Prostate gland (tissue), 2 donors: ENCODE results near the gene CRAT. TPM values are rescaled to one million over a fixed set of nuclear protein-coding genes. Genes with fewer than 3 reads are reported as not detected.

Experiments used
- DNase-seq: peaks from one replicate; pipeline ENCODE4 v3.0.0-alpha.2; 2019; ENCODE audit warnings: low spot score
- H3K27ac ChIP-seq, 2 donors: fragments of 200-600 bp; sonication (generic); 2 replicates each; pipeline ENCODE4 v1.5.1; 2017 to 2019
- H3K27me3 ChIP-seq: fragments of 200-600 bp; sonication (generic); replicated peaks from 2 replicates; pipeline ENCODE4 v1.5.1; 2019; ENCODE audit not compliant: insufficient read depth
- H3K36me3 ChIP-seq, 2 donors: fragments of 200-600 bp; sonication (generic); 1 replicate in 1 of 2; 2 replicates in 1 of 2; pipeline versions ENCODE4 v1.5.1 to v1.8.1; 2017 to 2019
- H3K4me1 ChIP-seq: fragments of 200-600 bp; sonication (generic); replicated peaks from 2 replicates; pipeline ENCODE4 v1.5.1; 2019
- H3K4me3 ChIP-seq, 2 donors: fragments of 200-600 bp; sonication (generic); 2 replicates each; pipeline ENCODE4 v1.5.1; 2017 to 2019
- H3K9me3 ChIP-seq: fragments of 200-600 bp; sonication (generic); 2 replicates; pipeline ENCODE4 v1.5.1; 2017
- POLR2A ChIP-seq: fragments of 450-650 bp; IDR thresholded peaks from one replicate; pipeline ENCODE4 v1.6.1; 2016; ENCODE audit warnings: antibody characterized with exemption, mild to moderate bottlenecking
- POLR2AphosphoS5 ChIP-seq: sonication (generic); formaldehyde crosslinking; IDR thresholded peaks from one replicate; pipeline ENCODE4 v1.6.1; 2017; ENCODE audit warnings: antibody characterized with exemption
- WGBS: methylation state at CpG from one replicate; pipeline ENCODE4 v1.1.5; 2018; 5-methylcytosine and 5-hydroxymethylcytosine counted together
- intact Hi-C: fragments of 100-400 bp; cut with DNase I; formaldehyde crosslinking; loops from one replicate; pipeline ENCODE4 v1.14.2; 2022
- total RNA-seq, 2 donors: library from RNA; depleted of rRNA; stranded (reverse); fragments of >200 nt; gene quantifications; one replicate each; pipeline ENCODE4 v1.1.0, GENCODE V29; 2016
- TF ChIP-seq, protein P1 (sequence below), 4 experiments: fragments of 200-600 bp in 2 of 4; fragments of 450-650 bp in 2 of 4; sonication (generic) in 2 of 4; IDR thresholded peaks; 1 replicate in 3 of 4; 2 replicates in 1 of 4; pipeline ENCODE4 v1.5.1; 2016 to 2019; ENCODE audit warnings: antibody characterized with exemption in 4 of 4, mild to moderate bottlenecking in 2 of 4, moderate library complexity in 2 of 4

The CRAT gene
- total RNA-seq, 2 donors from 2014 or later, result 59.8 to 98.3 TPM

DNA sequence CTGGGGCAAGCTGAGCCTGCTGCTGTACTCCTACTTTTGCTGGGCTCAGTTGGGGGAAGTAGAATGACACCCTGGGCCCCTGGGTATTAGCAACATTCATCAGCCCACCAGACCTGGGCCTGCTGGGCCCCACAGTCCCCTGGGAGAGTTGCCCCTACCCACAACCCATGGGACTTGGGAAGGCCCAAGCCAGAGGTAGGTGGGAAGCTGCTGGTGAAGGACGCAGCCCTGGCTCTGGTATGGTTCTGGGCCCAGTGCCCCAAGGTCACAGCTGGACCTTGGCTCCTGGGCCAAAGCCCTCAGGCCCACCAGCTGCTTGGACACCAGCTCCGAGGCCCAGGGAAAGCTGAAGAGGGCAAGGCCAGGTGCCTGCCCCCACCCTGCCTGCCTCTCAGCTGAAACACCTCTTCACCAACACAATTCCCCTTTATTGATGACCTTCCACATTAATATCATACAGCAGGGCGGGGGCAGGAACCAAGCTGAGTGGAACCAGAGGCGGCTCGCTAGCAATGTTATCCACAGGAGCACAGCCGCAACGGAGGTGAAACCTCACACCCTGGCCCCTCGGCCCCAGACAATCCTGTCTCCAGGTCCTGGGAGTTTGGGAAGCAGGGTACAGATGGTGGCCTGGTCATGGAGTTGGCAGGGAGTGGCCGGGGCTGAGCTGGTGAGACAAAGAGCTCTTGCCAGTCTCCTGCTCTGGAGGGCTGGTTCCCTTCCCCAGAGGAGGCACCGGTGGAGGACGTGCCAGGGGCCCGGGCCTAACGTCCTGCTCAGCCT, 16.0 kb downstream of the CRAT start:
- H3K4me3 ChIP-seq, result no peak overlapping the region
- no peaks in the 10 kb centered on the region for H3K27me3 ChIP-seq
- no peaks in the 10 kb centered on the region for H3K9me3 ChIP-seq
- TF ChIP-seq POLR2A (no peak), POLR2AphosphoS5 (no peak)
- TF ChIP-seq, protein P1, sequence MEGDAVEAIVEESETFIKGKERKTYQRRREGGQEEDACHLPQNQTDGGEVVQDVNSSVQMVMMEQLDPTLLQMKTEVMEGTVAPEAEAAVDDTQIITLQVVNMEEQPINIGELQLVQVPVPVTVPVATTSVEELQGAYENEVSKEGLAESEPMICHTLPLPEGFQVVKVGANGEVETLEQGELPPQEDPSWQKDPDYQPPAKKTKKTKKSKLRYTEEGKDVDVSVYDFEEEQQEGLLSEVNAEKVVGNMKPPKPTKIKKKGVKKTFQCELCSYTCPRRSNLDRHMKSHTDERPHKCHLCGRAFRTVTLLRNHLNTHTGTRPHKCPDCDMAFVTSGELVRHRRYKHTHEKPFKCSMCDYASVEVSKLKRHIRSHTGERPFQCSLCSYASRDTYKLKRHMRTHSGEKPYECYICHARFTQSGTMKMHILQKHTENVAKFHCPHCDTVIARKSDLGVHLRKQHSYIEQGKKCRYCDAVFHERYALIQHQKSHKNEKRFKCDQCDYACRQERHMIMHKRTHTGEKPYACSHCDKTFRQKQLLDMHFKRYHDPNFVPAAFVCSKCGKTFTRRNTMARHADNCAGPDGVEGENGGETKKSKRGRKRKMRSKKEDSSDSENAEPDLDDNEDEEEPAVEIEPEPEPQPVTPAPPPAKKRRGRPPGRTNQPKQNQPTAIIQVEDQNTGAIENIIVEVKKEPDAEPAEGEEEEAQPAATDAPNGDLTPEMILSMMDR (IDR thresholded peaks at IDR 0.05), result no peak
- peaks cover 0 to 7% of the 10 kb centered on the region in 2 donors for H3K36me3 ChIP-seq
- WGBS, result 92% methylated on average over 13 of the region's 13 CpGs
- no peak overlapping the region for H3K27ac ChIP-seq
- no peaks in the 10 kb centered on the region for H3K4me1 ChIP-seq
- DNase-seq, result no peak
- intact Hi-C loops, result no loop called here

DNA sequence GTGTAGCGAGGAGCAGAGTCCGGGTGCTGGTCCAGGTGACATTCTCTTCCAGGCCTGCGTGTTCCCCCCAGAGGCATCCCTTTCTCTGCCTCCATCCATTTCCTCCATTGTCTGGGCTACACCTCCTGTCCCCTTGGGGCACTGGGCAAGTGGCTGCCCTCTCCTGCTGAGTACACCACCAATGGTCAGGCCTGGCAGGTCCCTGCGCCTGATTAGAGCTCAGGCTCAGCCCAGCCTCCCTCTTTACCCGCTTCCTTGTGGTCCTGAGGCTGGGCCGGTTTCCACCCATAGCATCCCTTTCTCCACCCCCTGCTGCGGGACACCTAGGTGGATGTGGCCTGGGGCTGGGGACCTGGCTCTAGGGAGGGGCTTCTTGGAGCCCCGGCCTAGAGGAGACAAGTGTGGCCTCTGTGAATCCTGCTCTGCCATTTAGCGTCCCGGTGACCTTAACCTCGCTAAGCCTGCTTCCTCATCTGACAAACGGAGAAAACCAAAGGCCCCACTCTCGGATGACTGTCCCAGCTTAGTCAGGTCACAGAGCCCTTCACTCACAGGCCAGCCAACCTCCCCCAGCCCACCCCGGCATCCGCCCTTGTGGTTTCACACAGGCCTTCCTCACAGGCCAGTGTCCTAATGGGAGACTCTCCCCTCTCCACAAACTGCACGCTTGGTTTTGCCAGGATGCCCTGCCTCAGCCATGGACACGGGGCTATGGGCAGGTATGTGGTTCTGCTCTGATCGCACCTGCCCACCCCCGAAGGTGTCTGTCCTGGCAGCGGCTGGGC, 16.8 kb downstream of the CRAT start:
- Histone ChIP-seq H3K9me3 (no peaks in the 10 kb centered on the region), H3K4me1 (no peaks in the 10 kb centered on the region), H3K27me3 (no peaks in the 10 kb centered on the region), H3K4me3 (no peak overlapping the region), H3K27ac (no peak overlapping the region), H3K36me3 (peaks cover 0 to 7% of the 10 kb centered on the region in 2 donors)
- no peak for TF ChIP-seq POLR2AphosphoS5
- TF ChIP-seq, protein P1 (IDR thresholded peaks at IDR 0.05), result no peak
- TF ChIP-seq POLR2A, result no peak
- intact Hi-C loops, result no loop called here
- 74% methylated on average over 20 of the region's 20 CpGs for WGBS
- no peak for DNase-seq

DNA sequence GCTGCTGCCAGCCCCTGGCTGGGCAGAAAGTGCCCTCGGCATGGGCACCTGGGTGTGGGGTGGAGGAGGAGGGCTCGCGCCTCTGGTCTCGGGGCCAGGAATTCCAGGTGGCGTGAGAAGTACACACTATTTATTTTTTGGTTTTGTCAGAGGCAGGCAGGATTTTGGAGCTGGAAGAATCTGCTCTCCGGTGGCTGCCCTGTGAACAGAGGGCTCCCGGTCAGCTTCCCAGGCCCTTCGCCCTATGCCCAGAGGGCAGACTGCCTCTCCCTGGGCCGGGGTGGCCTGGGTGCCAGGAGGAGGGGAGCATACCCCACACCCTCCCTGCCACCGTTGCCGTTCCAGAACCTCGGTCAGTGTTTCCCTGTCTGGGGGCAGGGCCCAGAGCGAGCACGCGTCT, 21.3 kb downstream of the CRAT start:
- no peak for DNase-seq
- Histone ChIP-seq H3K36me3 (peaks cover 2 to 8% of the 10 kb centered on the region in 2 donors), H3K27ac (no peak overlapping the region), H3K4me3 (no peak overlapping the region), H3K4me1 (no peaks in the 10 kb centered on the region), H3K27me3 (no peaks in the 10 kb centered on the region), H3K9me3 (no peaks in the 10 kb centered on the region)
- WGBS, result 91% methylated on average over 15 of the region's 15 CpGs
- TF ChIP-seq POLR2A, result no peak
- no peak for TF ChIP-seq POLR2AphosphoS5
- TF ChIP-seq, protein P1 (IDR thresholded peaks at IDR 0.05), result no peak
- intact Hi-C loops, result no loop called here

DNA sequence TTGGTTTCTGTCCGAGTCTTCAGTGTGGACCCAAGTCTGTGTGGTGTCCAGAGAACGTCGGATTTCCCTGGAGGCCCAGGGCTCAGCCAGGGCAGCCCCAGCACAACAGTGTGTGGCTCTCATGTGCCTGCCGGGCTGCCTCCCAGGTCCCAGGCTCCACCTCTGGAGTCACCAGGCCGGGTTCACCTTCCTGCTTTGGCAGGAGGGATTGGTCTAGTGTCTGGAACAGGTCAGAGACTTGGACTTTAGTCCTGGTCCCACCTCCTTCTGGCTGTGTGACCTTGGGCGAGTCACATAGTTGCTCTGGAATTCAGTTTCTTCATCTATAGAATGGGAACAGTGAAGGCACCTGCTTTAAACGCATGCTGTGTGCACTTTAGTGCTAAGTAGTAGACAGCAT, 26.5 kb downstream of the CRAT start:
- intact Hi-C loops, result no loop called here
- Histone ChIP-seq H3K36me3 (peaks cover 2 to 8% of the 10 kb centered on the region in 2 donors), H3K27ac (no peak overlapping the region), H3K4me1 (peaks cover 9% of the 10 kb centered on the region), H3K27me3 (no peaks in the 10 kb centered on the region), H3K9me3 (no peaks in the 10 kb centered on the region), H3K4me3 (no peak overlapping the region)
- DNase-seq, result no peak
- TF ChIP-seq POLR2A, result no peak
- TF ChIP-seq POLR2AphosphoS5, result no peak
- TF ChIP-seq, protein P1 (IDR thresholded peaks at IDR 0.05), result no peak
- 85% methylated on average over 7 of the region's 7 CpGs for WGBS
